C1 segment of cervical spinal cord (tissue), 14 donors: ENCODE measurements around the gene SLC34A1.

ENCODE experiments used
- DNase-seq, 14 donors: peaks; one replicate each; lab custom pipeline; 2025; lab: John Stamatoyannopoulos, UW

The SLC34A1 gene

GRCh38 chr5:177388521-177389052 is 4.4 kb downstream of the SLC34A1 start:
- no peak for DNase-seq

GRCh38 chr5:177389241-177390169 is 5.3 kb downstream of the SLC34A1 start:
- DNase-seq: peak in 1 of 14 donors; percentile 24

GRCh38 chr5:177390363-177391300 is 6.4 kb downstream of the SLC34A1 start:
- peak in 13 of 14 donors; percentile 1 to 76 (median 54) for DNase-seq

- no peak for DNase-seq
Observed at GRCh38 chr5:177392765-177393164, 8.5 kb downstream of the SLC34A1 start.

- DNase-seq: no peak
Observed at GRCh38 chr5:177393206-177393765, 9.1 kb downstream of the SLC34A1 start.

GRCh38 chr5:177393990-177394389 is 9.8 kb downstream of the SLC34A1 start:
- DNase-seq: no peak

- DNase-seq: no peak
Observed at GRCh38 chr5:177396078-177396477, 11.8 kb downstream of the SLC34A1 start.

GRCh38 chr5:177396807-177397206 is 12.6 kb downstream of the SLC34A1 start:
- DNase-seq: no peak

GRCh38 chr5:177397875-177398390 is 13.7 kb downstream of the SLC34A1 start:
- DNase-seq: no peak

- DNase-seq: no peak
Observed at GRCh38 chr5:177399997-177400868, 16.0 kb downstream of the SLC34A1 start, which contains the start of gene PFN3. PFN3 (minus strand) TSS chr5:177400661; CDS start chr5:177400576, 85 bp downstream.

GRCh38 chr5:177402271-177403043 is 18.2 kb downstream of the SLC34A1 start:
- peak in 1 of 14 donors; percentile 31 for DNase-seq

GRCh38 chr5:177403102-177403791 is 19.0 kb downstream of the SLC34A1 start:
- no peak for DNase-seq

GRCh38 chr5:177403792-177404640 is 19.8 kb downstream of the SLC34A1 start:
- DNase-seq: peak in 12 of 14 donors; percentile 4 to 57 (median 38)

GRCh38 chr5:177404641-177405179 is 20.5 kb downstream of the SLC34A1 start:
- no peak for DNase-seq

- no peak for DNase-seq
Observed at GRCh38 chr5:177405312-177405711, 21.1 kb downstream of the SLC34A1 start.

GRCh38 chr5:177405805-177406204 is 21.6 kb downstream of the SLC34A1 start:
- DNase-seq: no peak

- no peak for DNase-seq
Observed at GRCh38 chr5:177409043-177409801, 25.0 kb downstream of the SLC34A1 start, which contains the start of gene F12. F12 (minus strand) TSS chr5:177409564; CDS start chr5:177409527, 37 bp downstream.
